ENCODE data around the gene ACVR1.
"Not testable (repeated sequence)": the region's sequence is repeated elsewhere in the genome, so short reads cannot be mapped to it uniquely, and the experiment has no call there.

ACVR1 gene

GRCh38 chr2:157747695-157748370 is 128.3 kb downstream of the ACVR1 start:
- DNase-seq: no peak

GRCh38 chr2:157747280-157747679 is 128.8 kb downstream of the ACVR1 start:
- DNase-seq: no peak

- DNase-seq: no peak
These were observed 129.7 kb downstream of the ACVR1 start for GRCh38 chr2:157746234-157746950.

- DNase-seq: no peak
These were observed 131.5 kb downstream of the ACVR1 start for GRCh38 chr2:157744571-157745076.

GRCh38 chr2:157743051-157743450 is 133.1 kb downstream of the ACVR1 start:
- no peak for DNase-seq

- DNase-seq: no peak
These were observed 134.2 kb downstream of the ACVR1 start for GRCh38 chr2:157741819-157742484.

- no peak for DNase-seq
These were observed 138.5 kb downstream of the ACVR1 start for GRCh38 chr2:157737656-157738055.

GRCh38 chr2:157735532-157735931 is 140.6 kb downstream of the ACVR1 start:
- no peak for DNase-seq

- DNase-seq: no peak
These were observed 142.9 kb downstream of the ACVR1 start for GRCh38 chr2:157733263-157733662.

- DNase-seq: no peak
These were observed 143.5 kb downstream of the ACVR1 start for GRCh38 chr2:157732596-157732995.

GRCh38 chr2:157727693-157728092 is 148.4 kb downstream of the ACVR1 start:
- no peak for DNase-seq

- DNase-seq: no peak
These were observed 149.2 kb downstream of the ACVR1 start for GRCh38 chr2:157726946-157727345.

GRCh38 chr2:157725846-157726245 is 150.3 kb downstream of the ACVR1 start:
- DNase-seq: no peak

GRCh38 chr2:157722580-157723234 is 153.4 kb downstream of the ACVR1 start:
- no peak for DNase-seq

GRCh38 chr2:157720504-157720903 is 155.6 kb downstream of the ACVR1 start:
- DNase-seq: no peak

- not testable (repeated sequence) for DNase-seq
These were observed 171.5 kb downstream of the ACVR1 start for GRCh38 chr2:157704653-157705052.

GRCh38 chr2:157704148-157704547 is 172.0 kb downstream of the ACVR1 start:
- not testable (repeated sequence) for DNase-seq

- no peak for DNase-seq
These were observed 176.3 kb downstream of the ACVR1 start for GRCh38 chr2:157699806-157700205.

- DNase-seq: no peak
These were observed 177.1 kb downstream of the ACVR1 start for GRCh38 chr2:157699009-157699408.

GRCh38 chr2:157698430-157698829 is 177.7 kb downstream of the ACVR1 start:
- DNase-seq: no peak

- DNase-seq: no peak
These were observed 180.1 kb downstream of the ACVR1 start for GRCh38 chr2:157696036-157696435.

GRCh38 chr2:157692768-157693167 is 183.4 kb downstream of the ACVR1 start:
- no peak for DNase-seq

GRCh38 chr2:157691695-157692094 is 184.4 kb downstream of the ACVR1 start:
- DNase-seq: no peak

Measured in NCI-H2081 (cell line).